Nephron (organoid): ENCODE results near the gene SP110.

ENCODE experiments used
- H3K27ac Mint-ChIP-seq, 3 experiments: 2 replicates each; pipeline ENCODE4 v1.8.0; 2020; ENCODE audit warnings: mixed read lengths in 3 of 3, mild to moderate bottlenecking in 2 of 3, moderate library complexity in 1 of 3
- H3K27me3 Mint-ChIP-seq: 2 replicates; pipeline ENCODE4 v1.8.0; 2021; ENCODE audit warnings: low read depth, mild to moderate bottlenecking, moderate library complexity, mixed read lengths
- H3K36me3 Mint-ChIP-seq: 2 replicates; pipeline ENCODE4 v1.8.0; 2020; ENCODE audit warnings: low read depth, mixed read lengths
- H3K4me1 Mint-ChIP-seq: 2 replicates; pipeline ENCODE4 v1.8.0; 2020; ENCODE audit warnings: mixed read lengths
- H3K4me3 Mint-ChIP-seq, 3 experiments: 2 replicates each; pipeline ENCODE4 v1.8.0; 2020; ENCODE audit warnings: mild to moderate bottlenecking in 3 of 3, mixed read lengths in 3 of 3, moderate library complexity in 2 of 3
- H3K9me3 Mint-ChIP-seq: 2 replicates; pipeline ENCODE4 v1.8.0; 2020; ENCODE audit warnings: mixed read lengths
- TF ChIP-seq, protein P1 (sequence below), 3 experiments: fragments of 200-600 bp; sonication (generic); IDR thresholded peaks; one replicate each; pipeline ENCODE4 v1.5.0; 2021; ENCODE audit warnings: antibody characterized with exemption in 3 of 3; ENCODE audit not compliant: unreplicated experiment in 3 of 3

The SP110 gene

DNA sequence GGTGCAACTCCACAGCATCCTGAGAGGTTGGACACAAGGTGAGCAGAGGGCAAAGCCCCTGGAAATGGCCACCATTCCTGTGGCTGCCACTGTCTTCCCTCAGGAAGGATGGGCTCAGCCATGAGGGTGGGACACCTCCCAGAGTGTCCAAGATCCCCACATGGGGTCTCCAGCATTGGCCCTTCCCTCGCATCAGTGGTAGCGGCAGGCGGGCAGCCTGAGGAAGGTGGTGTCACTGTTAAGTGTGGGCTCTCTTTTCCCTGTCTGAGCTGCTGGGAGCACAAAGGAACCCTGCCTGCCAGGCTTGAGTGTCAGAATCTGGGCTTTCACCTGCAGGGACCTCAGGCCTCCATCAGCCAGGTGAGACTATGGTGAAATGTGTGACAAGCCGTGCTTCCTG is 47.6 kb downstream of the SP110 start:
- TF ChIP-seq, protein P1, sequence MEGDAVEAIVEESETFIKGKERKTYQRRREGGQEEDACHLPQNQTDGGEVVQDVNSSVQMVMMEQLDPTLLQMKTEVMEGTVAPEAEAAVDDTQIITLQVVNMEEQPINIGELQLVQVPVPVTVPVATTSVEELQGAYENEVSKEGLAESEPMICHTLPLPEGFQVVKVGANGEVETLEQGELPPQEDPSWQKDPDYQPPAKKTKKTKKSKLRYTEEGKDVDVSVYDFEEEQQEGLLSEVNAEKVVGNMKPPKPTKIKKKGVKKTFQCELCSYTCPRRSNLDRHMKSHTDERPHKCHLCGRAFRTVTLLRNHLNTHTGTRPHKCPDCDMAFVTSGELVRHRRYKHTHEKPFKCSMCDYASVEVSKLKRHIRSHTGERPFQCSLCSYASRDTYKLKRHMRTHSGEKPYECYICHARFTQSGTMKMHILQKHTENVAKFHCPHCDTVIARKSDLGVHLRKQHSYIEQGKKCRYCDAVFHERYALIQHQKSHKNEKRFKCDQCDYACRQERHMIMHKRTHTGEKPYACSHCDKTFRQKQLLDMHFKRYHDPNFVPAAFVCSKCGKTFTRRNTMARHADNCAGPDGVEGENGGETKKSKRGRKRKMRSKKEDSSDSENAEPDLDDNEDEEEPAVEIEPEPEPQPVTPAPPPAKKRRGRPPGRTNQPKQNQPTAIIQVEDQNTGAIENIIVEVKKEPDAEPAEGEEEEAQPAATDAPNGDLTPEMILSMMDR (IDR thresholded peaks at IDR 0.05; ENCODE audit: unreplicated experiment in 3 of 3) = no peak

DNA sequence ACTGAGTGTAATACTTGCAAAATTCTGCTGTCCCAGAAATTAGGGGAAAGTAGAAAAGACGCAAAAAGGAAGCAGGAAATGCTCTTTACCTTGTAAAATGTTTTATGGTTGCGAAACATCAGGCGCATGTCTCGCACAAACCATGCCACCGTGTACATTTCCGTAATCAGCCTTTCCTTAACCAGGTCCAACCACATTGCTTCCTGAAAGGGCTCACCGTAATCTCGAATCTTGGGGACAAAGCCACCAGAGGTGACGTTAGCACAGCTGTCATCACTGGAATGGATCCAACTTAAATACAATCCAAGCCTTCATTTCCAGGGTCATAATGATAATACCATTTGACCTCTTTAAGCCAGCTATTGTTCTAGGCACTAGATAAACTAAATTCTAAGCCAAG is 49.3 kb downstream of the SP110 start:
- Mint-ChIP-seq H3K4me1 (no peaks in the 10 kb centered on the region), H3K4me3 (no peak overlapping the region), H3K27ac (no peak overlapping the region), H3K27me3 (no peaks in the 10 kb centered on the region), H3K36me3 (no peaks in the 10 kb centered on the region), H3K9me3 (no peaks in the 10 kb centered on the region)
- TF ChIP-seq, protein P1 (IDR thresholded peaks at IDR 0.05; ENCODE audit: unreplicated experiment in 3 of 3) = no peak

More for the DNA sequence above, 47.6 kb downstream of the SP110 start:
- no peaks in the 10 kb centered on the region for H3K27me3 Mint-ChIP-seq
- no peaks in the 10 kb centered on the region for H3K4me1 Mint-ChIP-seq
- H3K9me3 Mint-ChIP-seq = no peaks in the 10 kb centered on the region
- no peak overlapping the region for H3K27ac Mint-ChIP-seq
- no peak overlapping the region for H3K4me3 Mint-ChIP-seq
- no peaks in the 10 kb centered on the region for H3K36me3 Mint-ChIP-seq

DNA sequence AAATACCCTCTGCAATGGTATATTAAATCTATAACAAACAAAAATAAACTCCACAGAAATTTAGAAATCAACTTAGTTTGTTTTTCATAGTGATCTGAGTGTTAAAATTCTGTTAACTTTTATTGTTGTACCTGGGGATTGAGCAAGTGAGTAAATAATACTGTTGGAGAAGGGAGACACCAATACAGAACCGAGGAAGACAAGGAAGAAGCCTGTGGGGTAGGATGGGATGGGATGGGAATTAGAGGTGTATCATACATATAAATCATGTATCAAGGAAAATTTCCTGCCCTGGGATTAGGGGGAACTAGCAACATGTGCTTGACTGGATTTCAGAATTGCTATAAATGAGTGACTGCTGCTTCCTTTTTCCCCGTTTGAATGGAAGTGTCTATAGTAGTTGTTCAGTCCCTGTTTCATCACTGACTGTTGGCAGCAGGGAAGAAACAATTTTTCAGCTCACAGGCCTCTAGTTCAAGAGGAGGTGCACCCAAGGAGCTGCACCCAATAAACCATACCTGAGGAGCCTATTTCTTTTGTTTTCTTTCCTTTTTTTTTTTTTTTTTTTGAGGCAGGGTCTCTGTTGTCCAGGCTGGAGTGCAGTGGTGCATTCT is 53.1 kb downstream of the SP110 start:
- no peak overlapping the region for H3K4me3 Mint-ChIP-seq
- no peaks in the 10 kb centered on the region for H3K27me3 Mint-ChIP-seq
- no peak overlapping the region for H3K27ac Mint-ChIP-seq
- H3K9me3 Mint-ChIP-seq = no peaks in the 10 kb centered on the region
- no peaks in the 10 kb centered on the region for H3K4me1 Mint-ChIP-seq
- TF ChIP-seq, protein P1 (IDR thresholded peaks at IDR 0.05; ENCODE audit: unreplicated experiment in 3 of 3) = no peak
- H3K36me3 Mint-ChIP-seq = no peaks in the 10 kb centered on the region

DNA sequence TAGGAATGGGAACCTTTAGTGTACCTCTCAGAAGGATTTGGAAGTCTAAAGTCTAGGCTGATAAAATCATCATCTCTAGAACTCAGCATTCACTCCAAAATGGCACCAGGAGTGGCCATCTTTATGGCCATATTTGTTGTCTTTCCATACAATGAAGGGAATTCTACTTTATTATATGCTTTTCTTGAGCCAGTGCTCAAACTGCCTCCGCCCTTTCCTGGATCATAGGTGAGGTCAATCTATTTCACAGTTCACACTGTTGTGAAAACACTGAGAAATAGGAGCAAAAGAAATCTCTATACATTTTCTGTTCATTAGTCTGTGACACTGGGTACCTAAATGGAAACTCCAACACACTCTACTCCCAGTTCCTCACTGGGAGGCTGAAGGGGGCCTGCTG is 55.6 kb downstream of the SP110 start:
- TF ChIP-seq, protein P1 (IDR thresholded peaks at IDR 0.05; ENCODE audit: unreplicated experiment in 3 of 3) = no peak
- Mint-ChIP-seq H3K36me3 (no peaks in the 10 kb centered on the region), H3K27me3 (no peaks in the 10 kb centered on the region)

DNA sequence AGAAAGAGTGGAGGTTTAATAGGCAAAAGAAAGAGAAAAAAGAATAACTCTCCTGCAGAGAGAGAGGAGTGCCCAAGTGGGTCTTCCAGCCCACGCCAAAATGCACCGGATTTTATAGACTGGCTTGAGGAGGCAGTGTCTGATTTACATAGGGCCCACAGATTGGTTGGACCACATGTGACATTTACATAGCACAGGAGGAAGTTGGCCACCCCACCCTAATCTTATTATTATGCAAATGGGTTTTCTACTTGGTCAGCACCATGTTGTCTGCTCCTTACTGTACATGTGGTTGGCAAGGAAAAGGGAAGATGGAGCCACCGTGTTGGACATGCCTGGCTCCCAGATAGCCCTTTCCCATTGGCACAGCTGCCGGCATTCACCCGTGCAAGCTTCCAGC is 56.8 kb downstream of the SP110 start:
- no peak overlapping the region for H3K4me3 Mint-ChIP-seq
- H3K27me3 Mint-ChIP-seq = no peaks in the 10 kb centered on the region
- no peaks in the 10 kb centered on the region for H3K9me3 Mint-ChIP-seq
- H3K27ac Mint-ChIP-seq = no peak overlapping the region
- peaks cover 4% of the 10 kb centered on the region for H3K4me1 Mint-ChIP-seq
- TF ChIP-seq, protein P1 (IDR thresholded peaks at IDR 0.05; ENCODE audit: unreplicated experiment in 3 of 3) = no peak
- no peaks in the 10 kb centered on the region for H3K36me3 Mint-ChIP-seq

More for the DNA sequence above, 55.6 kb downstream of the SP110 start:
- Mint-ChIP-seq H3K4me3 (no peak overlapping the region), H3K27ac (no peak overlapping the region), H3K4me1 (peaks cover 4% of the 10 kb centered on the region), H3K9me3 (no peaks in the 10 kb centered on the region)

DNA sequence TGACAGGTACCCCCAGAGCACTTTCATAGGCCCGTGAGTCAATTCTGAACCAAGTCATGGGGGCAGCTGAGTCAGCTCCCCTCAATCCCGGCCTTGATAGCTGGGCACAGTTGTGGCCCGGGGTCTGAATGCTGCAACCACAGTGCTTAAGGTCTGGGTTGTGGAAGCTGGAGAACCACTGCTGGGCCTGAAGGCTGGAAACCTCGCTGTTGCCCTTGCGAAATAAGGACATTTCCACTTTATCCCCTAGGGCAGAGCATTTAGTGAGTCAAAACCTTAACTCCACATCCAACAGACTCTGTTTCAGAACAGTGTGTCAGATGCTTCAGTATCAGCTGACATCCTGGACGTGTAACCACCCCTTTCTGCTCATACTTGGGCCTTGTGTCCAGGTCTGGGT is 58.6 kb downstream of the SP110 start:
- TF ChIP-seq, protein P1 (IDR thresholded peaks at IDR 0.05; ENCODE audit: unreplicated experiment in 3 of 3) = no peak
- Mint-ChIP-seq H3K27me3 (no peaks in the 10 kb centered on the region), H3K27ac (no peak overlapping the region), H3K4me1 (peaks cover 10% of the 10 kb centered on the region), H3K36me3 (no peaks in the 10 kb centered on the region), H3K4me3 (no peak overlapping the region), H3K9me3 (peaks cover 3% of the 10 kb centered on the region)
